ENCODE data around the gene SMIM41. TPM values are rescaled to one million over a fixed set of nuclear protein-coding genes. Genes with fewer than 3 reads are reported as not detected.

SMIM41 gene
- total RNA-seq, 1 donor from 2014 or later = 1.5 TPM

- Histone ChIP-seq H3K4me3 (no peak overlapping the region), H3K27ac (peak overlapping the region; percentile 98), H3K27me3 (no peaks in the 10 kb centered on the region), H3K36me3 (no peaks in the 10 kb centered on the region), H3K9me3 (no peaks in the 10 kb centered on the region), H3K4me1 (peaks cover 50% of the 10 kb centered on the region)
- DNase-seq (ENCODE audit: extremely low spot score in 2 of 2) = no peak
- intact Hi-C loops (cut with DNase I) = no loop called here
- TF ChIP-seq POLR2AphosphoS5 (IDR thresholded peaks at IDR 0.05; ENCODE audit: insufficient read depth in 1 of 2, low read depth in 1 of 2) (no peak), POLR2A (IDR thresholded peaks at IDR 0.05) (no peak)
Measured at GRCh38 chr12:52035190-52035589, 44.3 kb upstream of the SMIM41 start.

GRCh38 chr12:52035926-52036325 lies 43.6 kb upstream of the SMIM41 start:
- H3K4me3 ChIP-seq = no peak overlapping the region
- peak overlapping the region; percentile 98 for H3K27ac ChIP-seq
- H3K4me1 ChIP-seq = peaks cover 50% of the 10 kb centered on the region
- no peaks in the 10 kb centered on the region for H3K27me3 ChIP-seq
- intact Hi-C loops (cut with DNase I) = no loop called here
- TF ChIP-seq POLR2A (IDR thresholded peaks at IDR 0.05) = no peak
- TF ChIP-seq CTCF (IDR thresholded peaks at IDR 0.05) = no peak
- TF ChIP-seq POLR2AphosphoS5 (IDR thresholded peaks at IDR 0.05; ENCODE audit: insufficient read depth in 1 of 2, low read depth in 1 of 2) = no peak
- DNase-seq (ENCODE audit: extremely low spot score in 2 of 2) = no peak
- H3K36me3 ChIP-seq = no peaks in the 10 kb centered on the region
- H3K9me3 ChIP-seq = no peaks in the 10 kb centered on the region

- Histone ChIP-seq H3K4me3 (peak overlapping the region; percentile 20 to 63), H3K4me1 (peaks cover 56% of the 10 kb centered on the region), H3K27ac (peak overlapping the region; percentile 98), H3K36me3 (no peaks in the 10 kb centered on the region), H3K9me3 (no peaks in the 10 kb centered on the region), H3K27me3 (no peaks in the 10 kb centered on the region)
- TF ChIP-seq POLR2A (IDR thresholded peaks at IDR 0.05) = peak in 1 of 2 donors; percentile 21
- no peak for TF ChIP-seq CTCF (IDR thresholded peaks at IDR 0.05)
- TF ChIP-seq POLR2AphosphoS5 (IDR thresholded peaks at IDR 0.05; ENCODE audit: insufficient read depth in 1 of 2, low read depth in 1 of 2) = peak; percentile 90 to 95
- intact Hi-C loops (cut with DNase I) = no loop called here
- peak in 1 of 2 donors; percentile 91 for DNase-seq (ENCODE audit: extremely low spot score in 2 of 2)
Measured at GRCh38 chr12:52036587-52037171, 42.8 kb upstream of the SMIM41 start.

GRCh38 chr12:52037248-52037861 lies 42.1 kb upstream of the SMIM41 start:
- peak overlapping the region; percentile 98 for H3K27ac ChIP-seq
- H3K4me3 ChIP-seq = peak overlapping the region; percentile 63 to 73
- peaks cover 57% of the 10 kb centered on the region for H3K4me1 ChIP-seq
- intact Hi-C loops (cut with DNase I) = no loop called here
- H3K9me3 ChIP-seq = no peaks in the 10 kb centered on the region
- no peaks in the 10 kb centered on the region for H3K36me3 ChIP-seq
- peak in 1 of 2 donors; percentile 45 for TF ChIP-seq POLR2AphosphoS5 (IDR thresholded peaks at IDR 0.05; ENCODE audit: insufficient read depth in 1 of 2, low read depth in 1 of 2)
- TF ChIP-seq POLR2A (IDR thresholded peaks at IDR 0.05) = no peak
- TF ChIP-seq CTCF (IDR thresholded peaks at IDR 0.05) = no peak
- H3K27me3 ChIP-seq = no peaks in the 10 kb centered on the region
- peak in 1 of 2 donors; percentile 92 for DNase-seq (ENCODE audit: extremely low spot score in 2 of 2)

GRCh38 chr12:52038447-52038846 lies 41.1 kb upstream of the SMIM41 start:
- intact Hi-C loops (cut with DNase I) = no loop called here

More at GRCh38 chr12:52038447-52038846, 41.1 kb upstream of the SMIM41 start:
- DNase-seq (ENCODE audit: extremely low spot score in 2 of 2) = no peak
- H3K36me3 ChIP-seq = no peaks in the 10 kb centered on the region
- H3K9me3 ChIP-seq = no peaks in the 10 kb centered on the region
- no peaks in the 10 kb centered on the region for H3K27me3 ChIP-seq
- TF ChIP-seq CTCF (IDR thresholded peaks at IDR 0.05) (no peak), POLR2AphosphoS5 (IDR thresholded peaks at IDR 0.05; ENCODE audit: insufficient read depth in 1 of 2, low read depth in 1 of 2) (peak in 1 of 2 donors; percentile 35), POLR2A (IDR thresholded peaks at IDR 0.05) (peak in 1 of 2 donors; percentile 13)
- peak overlapping the region; percentile 98 for H3K27ac ChIP-seq
- H3K4me1 ChIP-seq = peaks cover 63% of the 10 kb centered on the region
- peak overlapping the region; percentile 63 to 73 for H3K4me3 ChIP-seq
